GM23338 (cell line): ENCODE results near the gene SLC6A12.

Experiments used
- CREB1 ChIP-seq: fragments of 250-450 bp; sonication (Bioruptor Pico); IDR thresholded peaks from 2 replicates; pipeline ENCODE4 v1.5.0; 2020; ENCODE audit warnings: low read depth, mild to moderate bottlenecking, moderate library complexity
- EZH2 ChIP-seq: fragments of 200-600 bp; sonication (generic); IDR thresholded peaks from one replicate; pipeline ENCODE4 v1.8.0; 2017; ENCODE audit warnings: antibody characterized with exemption, mild to moderate bottlenecking, low read depth; ENCODE audit not compliant: unreplicated experiment
- EZH2phosphoT487 ChIP-seq: fragments of 200-600 bp; sonication (generic); IDR thresholded peaks from one replicate; pipeline ENCODE4 v1.8.1; 2018; ENCODE audit warnings: antibody characterized with exemption; ENCODE audit not compliant: unreplicated experiment
- JUNB ChIP-seq: IDR thresholded peaks from one replicate; pipeline ENCODE4 v1.6.1; 2016; ENCODE audit warnings: antibody characterized with exemption; ENCODE audit not compliant: unreplicated experiment
- NANOG ChIP-seq: IDR thresholded peaks from 2 replicates; pipeline ENCODE4 v1.6.1; 2016; ENCODE audit warnings: antibody characterized with exemption, borderline replicate concordance
- POLR2AphosphoS5 ChIP-seq: IDR thresholded peaks from 2 replicates; pipeline ENCODE4 v1.6.1; 2016; ENCODE audit warnings: antibody characterized with exemption, low read depth
- ZNF114 ChIP-seq: fragments of 250-450 bp; sonication (Bioruptor Pico); IDR thresholded peaks from 2 replicates; pipeline ENCODE4 v1.5.0; 2020; ENCODE audit warnings: mild to moderate bottlenecking, moderate library complexity
- TF ChIP-seq, protein P1 (sequence below), 2 experiments: fragments of 200-600 bp in 1 of 2; sonication (generic) in 1 of 2; conservative IDR thresholded peaks; 2 replicates each; pipeline versions ENCODE4 v1.5.1 to v1.6.1; 2016 to 2017; ENCODE audit warnings: antibody characterized with exemption in 2 of 2, low read depth in 2 of 2, mild to moderate bottlenecking in 2 of 2, moderate library complexity in 1 of 2
- TF ChIP-seq, protein P2 (sequence below): IDR thresholded peaks from 2 replicates; pipeline ENCODE4 v1.6.1; 2016; ENCODE audit warnings: antibody characterized with exemption
- TF ChIP-seq, protein P3 (sequence below): IDR thresholded peaks from one replicate; pipeline ENCODE4 v1.6.1; 2018; ENCODE audit warnings: antibody characterized with exemption; ENCODE audit not compliant: unreplicated experiment

DNA sequence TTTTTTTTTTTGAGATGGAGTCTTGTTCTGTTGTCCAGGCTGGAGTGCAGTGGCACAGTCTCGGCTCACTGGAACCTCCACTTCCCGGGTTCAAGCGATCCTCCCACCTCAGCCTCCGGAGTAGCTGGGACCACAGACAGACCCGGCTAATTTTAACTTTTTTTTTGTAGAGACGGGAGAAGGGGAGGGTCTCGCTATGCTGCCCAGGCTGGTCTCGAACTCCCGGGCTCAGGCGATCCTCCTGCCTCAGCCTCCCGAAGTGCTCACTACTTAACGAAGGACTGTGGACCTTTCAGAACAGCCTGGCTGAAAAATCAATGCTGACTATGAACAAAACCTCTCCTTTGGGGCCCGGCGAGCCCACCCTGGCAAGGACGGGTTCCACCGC, 10.9 kb downstream of the SLC6A12 start:
- TF ChIP-seq, protein P1, sequence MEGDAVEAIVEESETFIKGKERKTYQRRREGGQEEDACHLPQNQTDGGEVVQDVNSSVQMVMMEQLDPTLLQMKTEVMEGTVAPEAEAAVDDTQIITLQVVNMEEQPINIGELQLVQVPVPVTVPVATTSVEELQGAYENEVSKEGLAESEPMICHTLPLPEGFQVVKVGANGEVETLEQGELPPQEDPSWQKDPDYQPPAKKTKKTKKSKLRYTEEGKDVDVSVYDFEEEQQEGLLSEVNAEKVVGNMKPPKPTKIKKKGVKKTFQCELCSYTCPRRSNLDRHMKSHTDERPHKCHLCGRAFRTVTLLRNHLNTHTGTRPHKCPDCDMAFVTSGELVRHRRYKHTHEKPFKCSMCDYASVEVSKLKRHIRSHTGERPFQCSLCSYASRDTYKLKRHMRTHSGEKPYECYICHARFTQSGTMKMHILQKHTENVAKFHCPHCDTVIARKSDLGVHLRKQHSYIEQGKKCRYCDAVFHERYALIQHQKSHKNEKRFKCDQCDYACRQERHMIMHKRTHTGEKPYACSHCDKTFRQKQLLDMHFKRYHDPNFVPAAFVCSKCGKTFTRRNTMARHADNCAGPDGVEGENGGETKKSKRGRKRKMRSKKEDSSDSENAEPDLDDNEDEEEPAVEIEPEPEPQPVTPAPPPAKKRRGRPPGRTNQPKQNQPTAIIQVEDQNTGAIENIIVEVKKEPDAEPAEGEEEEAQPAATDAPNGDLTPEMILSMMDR (conservative IDR thresholded peaks at IDR 0.05; ENCODE audit: low read depth in 2 of 2): no peak
- TF ChIP-seq CREB1 (CRISPR knock-in tag): no peak
- no peak for TF ChIP-seq POLR2AphosphoS5
- no peak for TF ChIP-seq EZH2phosphoT487
- no peak for TF ChIP-seq JUNB
- no peak for TF ChIP-seq EZH2
- no peak for TF ChIP-seq ZNF114 (CRISPR knock-in tag)
- TF ChIP-seq, protein P2, sequence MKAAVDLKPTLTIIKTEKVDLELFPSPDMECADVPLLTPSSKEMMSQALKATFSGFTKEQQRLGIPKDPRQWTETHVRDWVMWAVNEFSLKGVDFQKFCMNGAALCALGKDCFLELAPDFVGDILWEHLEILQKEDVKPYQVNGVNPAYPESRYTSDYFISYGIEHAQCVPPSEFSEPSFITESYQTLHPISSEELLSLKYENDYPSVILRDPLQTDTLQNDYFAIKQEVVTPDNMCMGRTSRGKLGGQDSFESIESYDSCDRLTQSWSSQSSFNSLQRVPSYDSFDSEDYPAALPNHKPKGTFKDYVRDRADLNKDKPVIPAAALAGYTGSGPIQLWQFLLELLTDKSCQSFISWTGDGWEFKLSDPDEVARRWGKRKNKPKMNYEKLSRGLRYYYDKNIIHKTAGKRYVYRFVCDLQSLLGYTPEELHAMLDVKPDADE: no peak
- TF ChIP-seq, protein P3, sequence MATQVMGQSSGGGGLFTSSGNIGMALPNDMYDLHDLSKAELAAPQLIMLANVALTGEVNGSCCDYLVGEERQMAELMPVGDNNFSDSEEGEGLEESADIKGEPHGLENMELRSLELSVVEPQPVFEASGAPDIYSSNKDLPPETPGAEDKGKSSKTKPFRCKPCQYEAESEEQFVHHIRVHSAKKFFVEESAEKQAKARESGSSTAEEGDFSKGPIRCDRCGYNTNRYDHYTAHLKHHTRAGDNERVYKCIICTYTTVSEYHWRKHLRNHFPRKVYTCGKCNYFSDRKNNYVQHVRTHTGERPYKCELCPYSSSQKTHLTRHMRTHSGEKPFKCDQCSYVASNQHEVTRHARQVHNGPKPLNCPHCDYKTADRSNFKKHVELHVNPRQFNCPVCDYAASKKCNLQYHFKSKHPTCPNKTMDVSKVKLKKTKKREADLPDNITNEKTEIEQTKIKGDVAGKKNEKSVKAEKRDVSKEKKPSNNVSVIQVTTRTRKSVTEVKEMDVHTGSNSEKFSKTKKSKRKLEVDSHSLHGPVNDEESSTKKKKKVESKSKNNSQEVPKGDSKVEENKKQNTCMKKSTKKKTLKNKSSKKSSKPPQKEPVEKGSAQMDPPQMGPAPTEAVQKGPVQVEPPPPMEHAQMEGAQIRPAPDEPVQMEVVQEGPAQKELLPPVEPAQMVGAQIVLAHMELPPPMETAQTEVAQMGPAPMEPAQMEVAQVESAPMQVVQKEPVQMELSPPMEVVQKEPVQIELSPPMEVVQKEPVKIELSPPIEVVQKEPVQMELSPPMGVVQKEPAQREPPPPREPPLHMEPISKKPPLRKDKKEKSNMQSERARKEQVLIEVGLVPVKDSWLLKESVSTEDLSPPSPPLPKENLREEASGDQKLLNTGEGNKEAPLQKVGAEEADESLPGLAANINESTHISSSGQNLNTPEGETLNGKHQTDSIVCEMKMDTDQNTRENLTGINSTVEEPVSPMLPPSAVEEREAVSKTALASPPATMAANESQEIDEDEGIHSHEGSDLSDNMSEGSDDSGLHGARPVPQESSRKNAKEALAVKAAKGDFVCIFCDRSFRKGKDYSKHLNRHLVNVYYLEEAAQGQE: no peak
- TF ChIP-seq NANOG: no peak
